A673 (cell line): Measurements from ENCODE around the gene AKT3. TPM values are rescaled to one million over a fixed set of nuclear protein-coding genes. Genes with fewer than 3 reads are reported as not detected.

Experiments
- BruUV-seq: library from RNA; stranded (reverse); fragments of 400-500 nt; replicated peaks from 2 replicates; lab custom pipeline; 2021; lab: Mats Ljungman, UMichigan
- CTCF ChIA-PET: fragments of 300-600 bp; sonication (Branson Sonifier 250); formaldehyde crosslinking; loops from one replicate; lab custom pipeline; 2022; ENCODE audit warnings: antibody characterized with exemption; lab: Charles Lee
- POLR2A ChIA-PET: fragments of 300-600 bp; sonication (Branson Sonifier 250); formaldehyde crosslinking; loops from one replicate; lab custom pipeline; 2022; ENCODE audit warnings: antibody characterized with exemption; ENCODE audit not compliant: low non-redundant PET; lab: Charles Lee
- DNase-seq: peaks from one replicate; pipeline ENCODE4 v3.0.0-alpha.2; 2015; ENCODE audit warnings: low spot score
- H3K27ac ChIP-seq: fragments of 200-600 bp; sonication (generic); 2 replicates; pipeline ENCODE4 v1.5.1; 2016; ENCODE audit warnings: mixed run types, low read depth, mild to moderate bottlenecking, mixed read lengths, antibody characterized with exemption, low read length; ENCODE audit not compliant: poor library complexity, severe bottlenecking
- H3K27me3 ChIP-seq: fragments of 200-600 bp; sonication (generic); replicated peaks from 2 replicates; pipeline ENCODE4 v1.6.1; 2017; ENCODE audit warnings: mixed run types, low read depth, mild to moderate bottlenecking, mixed read lengths, antibody characterized with exemption, low read length; ENCODE audit not compliant: insufficient read depth, poor library complexity
- H3K36me3 ChIP-seq: fragments of 200-600 bp; sonication (generic); 2 replicates; pipeline ENCODE4 v1.6.1; 2016; ENCODE audit warnings: mixed run types, mild to moderate bottlenecking, mixed read lengths, antibody characterized with exemption, low read length; ENCODE audit not compliant: insufficient read depth, poor library complexity, severe bottlenecking
- H3K4me1 ChIP-seq: fragments of 200-600 bp; sonication (generic); 2 replicates; pipeline ENCODE4 v1.6.1; 2017; ENCODE audit warnings: mixed run types, mild to moderate bottlenecking, mixed read lengths, antibody characterized with exemption, low read length; ENCODE audit not compliant: insufficient read depth, poor library complexity, severe bottlenecking
- H3K4me3 ChIP-seq: fragments of 200-600 bp; sonication (generic); 2 replicates; pipeline ENCODE4 v1.5.1; 2016; ENCODE audit warnings: low read depth, mixed run types, mild to moderate bottlenecking, mixed read lengths, low read length; ENCODE audit not compliant: poor library complexity, severe bottlenecking
- H3K9me3 ChIP-seq: fragments of 200-600 bp; sonication (generic); 2 replicates; pipeline ENCODE4 v1.6.1; 2016; ENCODE audit warnings: mixed run types, low read depth, mild to moderate bottlenecking, mixed read lengths, antibody characterized with exemption, low read length; ENCODE audit not compliant: poor library complexity, severe bottlenecking
- CTCF ChIP-seq: fragments of 300-800, 200-600 bp; sonication (generic); conservative IDR thresholded peaks from 2 replicates; pipeline ENCODE4 v1.5.1; 2017; ENCODE audit warnings: low read depth, mild to moderate bottlenecking, antibody characterized with exemption, low read length, moderate library complexity, mixed read lengths
- EZH2 ChIP-seq: fragments of 200-600 bp; sonication (generic); IDR thresholded peaks from 2 replicates; pipeline ENCODE4 v1.6.1; 2017; ENCODE audit warnings: borderline replicate concordance, low read depth, mild to moderate bottlenecking, mixed read lengths, antibody characterized with exemption, low read length; ENCODE audit not compliant: poor library complexity, severe bottlenecking
- intact Hi-C: fragments of 100-400 bp; cut with micrococcal nuclease; formaldehyde crosslinking; loops from one replicate; pipeline ENCODE4 v1.10.0; 2022; ENCODE audit not compliant: unreplicated experiment
- total RNA-seq: library from RNA; stranded (reverse); gene quantifications from 2 replicates; pipeline ENCODE4 v1.2.3, GENCODE V29; 2021

AKT3 gene
- total RNA-seq, 1 experiment from 2014 or later, result 14.4 TPM

- ChIA-PET POLR2A (no interaction called here), CTCF (no interaction called here)
- no peaks in the 10 kb centered on the region for H3K27me3 ChIP-seq
- no TSS peak for BruUV-seq
- H3K36me3 ChIP-seq, result no peaks in the 10 kb centered on the region
- DNase-seq, result no peak
- H3K27ac ChIP-seq, result no peak overlapping the region
- H3K4me1 ChIP-seq, result no peaks in the 10 kb centered on the region
- no peak overlapping the region for H3K4me3 ChIP-seq
- intact Hi-C loops, result no loop called here
- no peaks in the 10 kb centered on the region for H3K9me3 ChIP-seq
- TF ChIP-seq CTCF, result no peak
- TF ChIP-seq EZH2, result no peak
These were observed 306.5 kb downstream of the AKT3 start for GRCh38 chr1:243543501-243543900.

- Histone ChIP-seq H3K9me3 (no peaks in the 10 kb centered on the region), H3K36me3 (no peaks in the 10 kb centered on the region), H3K27me3 (no peaks in the 10 kb centered on the region), H3K27ac (no peak overlapping the region), H3K4me3 (no peak overlapping the region), H3K4me1 (no peaks in the 10 kb centered on the region)
- ChIA-PET CTCF (no interaction called here), POLR2A (no interaction called here)
- intact Hi-C loops, result no loop called here
- TF ChIP-seq EZH2 (no peak), CTCF (no peak)
- BruUV-seq, result no TSS peak
- no peak for DNase-seq
These were observed 307.2 kb downstream of the AKT3 start for GRCh38 chr1:243542739-243543415.

GRCh38 chr1:243539636-243540035 is 310.4 kb downstream of the AKT3 start:
- BruUV-seq, result no TSS peak
- POLR2A ChIA-PET, result interaction anchor here (0.6 kb wide), 1 partner anchor 53 kb away, joined by 3 read pairs; no protein-coding TSS in a partner anchor

More at GRCh38 chr1:243539636-243540035, 310.4 kb downstream of the AKT3 start:
- CTCF ChIA-PET, result no interaction called here
- no peak for TF ChIP-seq EZH2
- TF ChIP-seq CTCF, result no peak
- Histone ChIP-seq H3K4me1 (no peaks in the 10 kb centered on the region), H3K27me3 (no peaks in the 10 kb centered on the region), H3K36me3 (no peaks in the 10 kb centered on the region), H3K4me3 (no peak overlapping the region), H3K9me3 (no peaks in the 10 kb centered on the region), H3K27ac (no peak overlapping the region)
- intact Hi-C loops, result no loop called here
- no peak for DNase-seq
